Common myeloid progenitor, CD34-positive (primary cell): ENCODE results near the gene UBE2F.
A peak's percentile ranks its signal among the peaks of the same experiment; 100 is the strongest.

Source experiments
- CTCF ChIA-PET: fragments of 350-600 bp; sonication (Branson Sonifier 250); formaldehyde crosslinking; loops from one replicate; lab custom pipeline; 2021; ENCODE audit warnings: antibody characterized with exemption; lab: Charles Lee
- POLR2A ChIA-PET: fragments of 350-600 bp; sonication (Branson Sonifier 250); formaldehyde crosslinking; loops from one replicate; lab custom pipeline; 2021; ENCODE audit warnings: antibody characterized with exemption; lab: Charles Lee
- DNase-seq, 3 donors: peaks; one replicate each; pipeline versions ENCODE4 v3.0.0 to v3.0.0-alpha.2; 2013
- H3K27ac ChIP-seq, 2 experiments: 1 replicate in 1 of 2; 2 replicates in 1 of 2; pipeline ENCODE4 v1.7.0; 2013; ENCODE audit warnings: inconsistent platforms in 2 of 2, low read length in 2 of 2, mild to moderate bottlenecking in 2 of 2, low read depth in 1 of 2, moderate library complexity in 1 of 2; ENCODE audit not compliant: severe bottlenecking in 2 of 2, insufficient read depth in 1 of 2, poor library complexity in 1 of 2
- H3K27me3 ChIP-seq, 5 experiments: replicated peaks in 2 of 5; 1 replicate in 3 of 5; 2 replicates in 2 of 5; pipeline versions ENCODE4 v1.6.1 to v1.7.0; 2013; ENCODE audit warnings: low read length in 4 of 5, mild to moderate bottlenecking in 2 of 5, moderate library complexity in 2 of 5, inconsistent platforms in 1 of 5; ENCODE audit not compliant: insufficient read depth in 5 of 5, control insufficient read depth in 4 of 5
- H3K36me3 ChIP-seq, 4 experiments: 1 replicate in 2 of 4; 2 replicates in 2 of 4; pipeline versions ENCODE4 v1.6.1 to v1.7.0; 2013; ENCODE audit warnings: low read length in 3 of 4, control low read depth in 1 of 4, mild to moderate bottlenecking in 1 of 4; ENCODE audit not compliant: control insufficient read depth in 4 of 4, insufficient read depth in 4 of 4
- H3K4me1 ChIP-seq, 4 experiments: 1 replicate in 3 of 4; 2 replicates in 1 of 4; pipeline versions ENCODE4 v1.6.1 to v1.7.1; 2013; ENCODE audit warnings: low read length in 3 of 4, mild to moderate bottlenecking in 3 of 4, control low read depth in 1 of 4, inconsistent platforms in 1 of 4, moderate library complexity in 1 of 4; ENCODE audit not compliant: control insufficient read depth in 4 of 4, insufficient read depth in 4 of 4; ENCODE audit errors: control extremely low read depth in 1 of 4
- H3K4me3 ChIP-seq, 7 experiments: 1 replicate in 4 of 7; 2 replicates in 3 of 7; pipeline versions ENCODE4 v1.5.1 to v1.7.0; 2013; ENCODE audit warnings: mild to moderate bottlenecking in 7 of 7, low read length in 6 of 7, moderate library complexity in 6 of 7, inconsistent platforms in 2 of 7, low read depth in 2 of 7, control low read depth in 1 of 7; ENCODE audit not compliant: insufficient read depth in 4 of 7, control insufficient read depth in 1 of 7; ENCODE audit errors: extremely low read depth in 1 of 7
- H3K9me3 ChIP-seq, 5 experiments: 1 replicate in 4 of 5; 2 replicates in 1 of 5; pipeline versions ENCODE4 v1.6.1 to v1.7.1; 2013; ENCODE audit warnings: low read length in 4 of 5, mild to moderate bottlenecking in 2 of 5, inconsistent platforms in 1 of 5, low read depth in 1 of 5, moderate library complexity in 1 of 5; ENCODE audit not compliant: control insufficient read depth in 4 of 5, insufficient read depth in 2 of 5; ENCODE audit errors: control extremely low read depth in 1 of 5
- whole genome bisulfite sequencing: methylation state at CpG from one replicate; pipeline ENCODE4 v1.1.5; 2013; ENCODE audit not compliant: insufficient coverage; 5-methylcytosine and 5-hydroxymethylcytosine counted together

Gene UBE2F

GRCh38 chr2:237923481-237924163 lies 43.2 kb upstream of the UBE2F start:
- peak; percentile 61 to 78 (median 76) for DNase-seq
- H3K4me3 ChIP-seq: peak overlapping the region in 6 of 7 experiments; percentile 35 to 79 (median 56)
- H3K27me3 ChIP-seq: no peaks in the 10 kb centered on the region
- peaks cover 4 to 37% (median 30%) of the 10 kb centered on the region in 4 experiments for H3K4me1 ChIP-seq
- H3K27ac ChIP-seq: no peak overlapping the region
- POLR2A ChIA-PET: interaction anchor here (1.3 kb wide), 1 partner anchor 46 kb away, joined by 3 read pairs; no protein-coding TSS in a partner anchor
- no peaks in the 10 kb centered on the region for H3K9me3 ChIP-seq
- 25% methylated on average over 24 of the region's 33 CpGs for WGBS
- CTCF ChIA-PET: interaction anchor here (0.7 to 3.4 kb wide), 16 partner anchors 9 to 117 kb away, joined by 3 to 21 read pairs (median 4); no protein-coding TSS in a partner anchor
- no peaks in the 10 kb centered on the region for H3K36me3 ChIP-seq

GRCh38 chr2:237924164-237924534 lies 42.7 kb upstream of the UBE2F start:
- POLR2A ChIA-PET: no interaction called here
- H3K9me3 ChIP-seq: no peaks in the 10 kb centered on the region
- H3K4me3 ChIP-seq: no peak overlapping the region
- CTCF ChIA-PET: interaction anchor here (1.1 to 3.4 kb wide), 10 partner anchors 9 to 117 kb away, joined by 3 to 21 read pairs (median 6); no protein-coding TSS in a partner anchor
- no peaks in the 10 kb centered on the region for H3K27me3 ChIP-seq
- no peak for DNase-seq
- H3K36me3 ChIP-seq: no peaks in the 10 kb centered on the region
- peaks cover 2 to 34% (median 27%) of the 10 kb centered on the region in 4 experiments for H3K4me1 ChIP-seq
- WGBS: 92% methylated on average over 12 of the region's 14 CpGs
- H3K27ac ChIP-seq: no peak overlapping the region

GRCh38 chr2:237927135-237927534 lies 39.7 kb upstream of the UBE2F start:
- Histone ChIP-seq H3K4me1 (peaks cover 0 to 36% (median 26%) of the 10 kb centered on the region in 4 experiments), H3K9me3 (peaks cover 0 to 6% (median 0%) of the 10 kb centered on the region in 5 experiments), H3K4me3 (no peak overlapping the region), H3K27me3 (no peaks in the 10 kb centered on the region), H3K36me3 (no peaks in the 10 kb centered on the region), H3K27ac (no peak overlapping the region)
- ChIA-PET POLR2A (no interaction called here), CTCF (interaction anchor here (1.5 to 1.6 kb wide), 2 partner anchors 43 to 67 kb away, joined by 3 read pairs; no protein-coding TSS in a partner anchor)
- 100% methylated on average over 4 of the region's 5 CpGs for WGBS
- DNase-seq: no peak

GRCh38 chr2:237927986-237928385 lies 38.8 kb upstream of the UBE2F start:
- Histone ChIP-seq H3K4me1 (peaks cover 0 to 28% (median 25%) of the 10 kb centered on the region in 4 experiments), H3K36me3 (no peaks in the 10 kb centered on the region), H3K9me3 (peaks cover 0 to 6% (median 0%) of the 10 kb centered on the region in 5 experiments), H3K27me3 (no peaks in the 10 kb centered on the region), H3K4me3 (no peak overlapping the region), H3K27ac (no peak overlapping the region)
- 96% methylated on average over 3 of the region's 4 CpGs for WGBS
- DNase-seq: no peak
- ChIA-PET CTCF (interaction anchor here (1.2 to 1.5 kb wide), 2 partner anchors 28 to 42 kb away, joined by 3 to 4 read pairs; no protein-coding TSS in a partner anchor), POLR2A (no interaction called here)

GRCh38 chr2:237929979-237930378 lies 36.8 kb upstream of the UBE2F start:
- DNase-seq: no peak
- POLR2A ChIA-PET: no interaction called here
- no peak overlapping the region for H3K4me3 ChIP-seq
- 98% methylated on average over 9 of the region's 9 CpGs for WGBS
- H3K4me1 ChIP-seq: peaks cover 0 to 25% (median 21%) of the 10 kb centered on the region in 4 experiments
- CTCF ChIA-PET: interaction anchor here (1.3 kb wide), 1 partner anchor 17 kb away, joined by 3 read pairs; no protein-coding TSS in a partner anchor
- H3K36me3 ChIP-seq: no peaks in the 10 kb centered on the region
- no peaks in the 10 kb centered on the region for H3K27me3 ChIP-seq
- H3K9me3 ChIP-seq: peaks cover 0 to 6% (median 0%) of the 10 kb centered on the region in 5 experiments
- no peak overlapping the region for H3K27ac ChIP-seq

GRCh38 chr2:237931205-237931721 lies 35.6 kb upstream of the UBE2F start:
- ChIA-PET CTCF (no interaction called here), POLR2A (no interaction called here)
- Histone ChIP-seq H3K9me3 (peaks cover 0 to 6% (median 0%) of the 10 kb centered on the region in 5 experiments), H3K4me1 (peaks cover 0 to 29% (median 20%) of the 10 kb centered on the region in 4 experiments), H3K27me3 (no peaks in the 10 kb centered on the region), H3K27ac (no peak overlapping the region), H3K36me3 (no peaks in the 10 kb centered on the region), H3K4me3 (no peak overlapping the region)
- peak in 1 of 3 donors; percentile 52 for DNase-seq
- WGBS: 30% methylated on average over 9 of the region's 9 CpGs

GRCh38 chr2:237932731-237933131 lies 34.1 kb upstream of the UBE2F start:
- POLR2A ChIA-PET: no interaction called here
- DNase-seq: no peak
- no peaks in the 10 kb centered on the region for H3K36me3 ChIP-seq
- H3K4me3 ChIP-seq: no peak overlapping the region
- H3K27ac ChIP-seq: no peak overlapping the region
- WGBS: 93% methylated on average over 2 of the region's 3 CpGs
- H3K9me3 ChIP-seq: peaks cover 0 to 6% (median 0%) of the 10 kb centered on the region in 5 experiments
- no peaks in the 10 kb centered on the region for H3K27me3 ChIP-seq
- peaks cover 0 to 27% (median 19%) of the 10 kb centered on the region in 4 experiments for H3K4me1 ChIP-seq
- CTCF ChIA-PET: interaction anchor here (1.3 to 2.3 kb wide), 2 partner anchors 9 kb away, joined by 4 to 13 read pairs; no protein-coding TSS in a partner anchor
